Suprapubic skin (tissue), 4 donors: ENCODE measurements around the gene TMEM72. TPM values are rescaled to one million over a fixed set of nuclear protein-coding genes. Genes with fewer than 3 reads are reported as not detected.

Experiments used
- DNase-seq, 2 donors: peaks; one replicate each; pipeline ENCODE4 v3.0.0-alpha.2; 2019; ENCODE audit warnings: low spot score in 2 of 2
- H3K27ac ChIP-seq: fragments of 200-600 bp; sonication (generic); one replicate; pipeline ENCODE4 v1.5.1; 2019
- H3K27me3 ChIP-seq: fragments of 200-600 bp; sonication (generic); one replicate; pipeline ENCODE4 v1.5.1; 2019
- H3K36me3 ChIP-seq: fragments of 200-600 bp; sonication (generic); one replicate; pipeline ENCODE4 v1.5.1; 2019
- H3K4me1 ChIP-seq: fragments of 200-600 bp; sonication (generic); one replicate; pipeline ENCODE4 v1.5.1; 2019
- H3K4me3 ChIP-seq: fragments of 200-600 bp; sonication (generic); one replicate; pipeline ENCODE4 v1.5.1; 2019; ENCODE audit warnings: mild to moderate bottlenecking
- H3K9me3 ChIP-seq: fragments of 200-600 bp; sonication (generic); one replicate; pipeline ENCODE4 v1.5.1; 2019
- CTCF ChIP-seq, 2 donors: fragments of 200-600 bp in 1 of 2; fragments of 450-650 bp in 1 of 2; sonication (generic) in 1 of 2; IDR thresholded peaks; one replicate each; pipeline ENCODE4 v1.5.1; 2016 to 2019; ENCODE audit warnings: antibody characterized with exemption in 2 of 2, mild to moderate bottlenecking in 1 of 2, moderate library complexity in 1 of 2
- EP300 ChIP-seq: sonication (generic); formaldehyde crosslinking; IDR thresholded peaks from one replicate; pipeline ENCODE4 v1.6.1; 2017; ENCODE audit warnings: antibody characterized with exemption
- POLR2A ChIP-seq, 2 donors: fragments of 450-650 bp; IDR thresholded peaks; one replicate each; pipeline ENCODE4 v1.6.1; 2017; ENCODE audit warnings: antibody characterized with exemption in 2 of 2, mild to moderate bottlenecking in 2 of 2, moderate library complexity in 2 of 2
- POLR2AphosphoS5 ChIP-seq, 3 donors: sonication (generic); formaldehyde crosslinking; IDR thresholded peaks; one replicate each; pipeline ENCODE4 v1.6.1; 2017; ENCODE audit warnings: antibody characterized with exemption in 3 of 3
- WGBS: methylation state at CpG from one replicate; pipeline ENCODE4 v1.1.5; 2018; 5-methylcytosine and 5-hydroxymethylcytosine counted together
- total RNA-seq, 4 donors: library from RNA; depleted of rRNA; stranded (reverse); fragments of >200 nt; gene quantifications; one replicate each; pipeline ENCODE4 v1.1.0, GENCODE V29; 2016

TMEM72 gene
- total RNA-seq, 4 donors from 2014 or later, result not detected

- Histone ChIP-seq H3K36me3 (no peaks in the 10 kb centered on the region), H3K27me3 (no peaks in the 10 kb centered on the region), H3K4me1 (peaks cover 32% of the 10 kb centered on the region), H3K9me3 (no peaks in the 10 kb centered on the region), H3K4me3 (no peak overlapping the region), H3K27ac (no peak overlapping the region)
- no peak for TF ChIP-seq EP300
- no peak for TF ChIP-seq POLR2AphosphoS5 (IDR thresholded peaks at IDR 0.05)
- TF ChIP-seq CTCF (IDR thresholded peaks at IDR 0.05), result no peak
- TF ChIP-seq POLR2A (IDR thresholded peaks at IDR 0.05), result no peak
- no peak for DNase-seq
- 93% methylated on average over 5 of the region's 10 CpGs for WGBS
Measured at GRCh38 chr10:44931621-44932516, 20.7 kb downstream of the TMEM72 start.

- Histone ChIP-seq H3K4me3 (no peak overlapping the region), H3K27ac (no peak overlapping the region), H3K27me3 (no peaks in the 10 kb centered on the region), H3K9me3 (no peaks in the 10 kb centered on the region), H3K4me1 (peaks cover 25% of the 10 kb centered on the region), H3K36me3 (no peaks in the 10 kb centered on the region)
- TF ChIP-seq CTCF (IDR thresholded peaks at IDR 0.05) (peak; percentile 84 to 93), POLR2A (IDR thresholded peaks at IDR 0.05) (no peak), EP300 (no peak)
- 45% methylated on average over 8 of the region's 10 CpGs for WGBS
- DNase-seq, result peak; percentile 93
Measured at GRCh38 chr10:44932517-44933450, 21.6 kb downstream of the TMEM72 start.

DNA sequence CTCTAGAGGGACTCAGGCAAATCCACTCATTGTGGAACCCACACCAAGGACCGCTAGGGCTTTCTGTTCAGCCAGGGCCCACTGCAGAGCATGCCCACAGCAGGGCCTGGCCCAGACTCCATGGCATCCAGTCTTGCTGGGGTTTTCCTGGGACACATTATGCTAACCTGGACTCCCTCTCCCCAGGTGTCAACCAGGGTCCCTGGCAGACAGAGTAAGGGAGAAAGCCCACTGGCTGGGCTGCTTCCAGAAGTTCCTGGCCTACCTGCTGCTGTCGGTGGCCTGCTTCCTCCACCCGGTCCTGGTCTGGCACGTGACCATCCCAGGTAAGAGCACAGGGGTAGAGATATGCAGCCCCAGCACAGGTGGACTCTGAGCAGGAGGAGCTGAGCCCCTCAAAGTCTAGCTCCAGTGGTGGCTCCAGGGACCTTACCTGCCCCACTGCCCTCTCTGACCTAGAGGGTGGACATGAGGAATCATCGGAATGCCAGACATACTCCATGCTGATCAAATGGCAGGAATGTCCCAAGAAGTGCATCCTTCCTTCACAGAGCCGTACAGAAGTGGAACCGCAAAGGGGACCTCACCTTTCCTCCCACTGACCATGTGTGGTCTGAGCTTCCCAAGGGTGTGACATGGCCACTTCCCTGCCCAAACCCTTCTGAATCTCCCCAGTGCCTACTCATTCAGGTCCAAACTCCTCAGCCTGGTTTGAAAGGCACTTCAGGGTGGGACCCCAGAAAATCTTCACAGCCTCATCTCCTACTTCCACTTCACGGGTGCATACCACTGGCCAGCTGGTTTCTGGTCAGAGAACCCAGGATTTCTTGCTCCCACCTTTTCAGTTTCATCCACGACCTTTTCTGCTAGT lies 22.5 kb downstream of the TMEM72 start:
- H3K9me3 ChIP-seq, result no peaks in the 10 kb centered on the region
- no peak for DNase-seq
- peaks cover 25% of the 10 kb centered on the region for H3K4me1 ChIP-seq
- H3K36me3 ChIP-seq, result no peaks in the 10 kb centered on the region
- no peak overlapping the region for H3K27ac ChIP-seq
- WGBS, result 86% methylated on average over 8 of the region's 9 CpGs
- H3K27me3 ChIP-seq, result no peaks in the 10 kb centered on the region
- H3K4me3 ChIP-seq, result no peak overlapping the region
- TF ChIP-seq EP300 (no peak), POLR2A (IDR thresholded peaks at IDR 0.05) (no peak), CTCF (IDR thresholded peaks at IDR 0.05) (no peak), POLR2AphosphoS5 (IDR thresholded peaks at IDR 0.05) (no peak)

DNA sequence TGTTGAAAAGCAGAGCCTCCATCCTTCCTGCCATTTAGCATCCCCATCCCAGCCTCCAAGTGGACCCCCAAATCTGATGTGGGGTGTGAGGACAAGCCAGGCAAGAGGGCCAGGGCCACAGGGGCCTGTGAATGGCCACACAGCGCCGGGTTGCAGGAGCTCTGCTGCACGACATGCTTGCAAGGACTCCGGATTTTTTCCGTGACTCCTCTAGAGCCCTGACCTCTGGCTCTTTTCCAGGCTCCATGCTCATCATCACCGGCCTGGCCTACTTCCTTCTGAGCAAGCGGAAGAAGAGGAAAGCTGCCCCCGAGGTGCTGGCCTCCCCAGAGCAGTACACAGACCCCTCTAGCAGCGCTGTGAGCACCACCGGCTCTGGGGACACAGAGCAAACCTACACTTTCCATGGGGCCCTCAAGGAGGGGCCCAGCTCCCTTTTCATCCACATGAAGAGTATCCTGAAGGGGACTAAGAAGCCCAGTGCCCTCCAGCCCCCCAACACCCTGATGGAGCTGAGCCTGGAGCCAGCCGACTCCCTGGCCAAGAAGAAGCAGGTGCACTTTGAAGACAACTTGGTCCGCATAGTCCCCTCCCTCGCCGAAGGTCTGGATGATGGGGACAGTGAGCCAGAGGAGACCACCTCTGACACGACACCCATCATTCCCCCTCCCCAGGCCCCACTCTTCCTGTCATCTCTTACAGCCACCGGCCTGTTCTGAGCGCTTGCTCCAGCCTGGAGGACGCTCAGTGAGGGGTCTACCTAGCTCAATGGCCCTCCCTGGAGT lies 23.5 kb downstream of the TMEM72 start:
- no peaks in the 10 kb centered on the region for H3K9me3 ChIP-seq
- no peaks in the 10 kb centered on the region for H3K36me3 ChIP-seq
- WGBS, result 88% methylated on average over 18 of the region's 18 CpGs
- no peak overlapping the region for H3K4me3 ChIP-seq
- DNase-seq, result no peak
- H3K27me3 ChIP-seq, result no peaks in the 10 kb centered on the region
- H3K4me1 ChIP-seq, result peaks cover 25% of the 10 kb centered on the region
- TF ChIP-seq POLR2AphosphoS5 (IDR thresholded peaks at IDR 0.05) (no peak), POLR2A (IDR thresholded peaks at IDR 0.05) (no peak), CTCF (IDR thresholded peaks at IDR 0.05) (no peak), EP300 (no peak)
- H3K27ac ChIP-seq, result no peak overlapping the region
